CD4-positive, alpha-beta T cell treated with Interleukin-2 at 100 ng/mL for 4 hours (primary cell): ENCODE measurements around the gene TJP3.

Experiments
- DNase-seq: peaks from one replicate; pipeline ENCODE4 v3.0.0-alpha.2; 2020; ENCODE audit warnings: low spot score

Gene TJP3

DNA sequence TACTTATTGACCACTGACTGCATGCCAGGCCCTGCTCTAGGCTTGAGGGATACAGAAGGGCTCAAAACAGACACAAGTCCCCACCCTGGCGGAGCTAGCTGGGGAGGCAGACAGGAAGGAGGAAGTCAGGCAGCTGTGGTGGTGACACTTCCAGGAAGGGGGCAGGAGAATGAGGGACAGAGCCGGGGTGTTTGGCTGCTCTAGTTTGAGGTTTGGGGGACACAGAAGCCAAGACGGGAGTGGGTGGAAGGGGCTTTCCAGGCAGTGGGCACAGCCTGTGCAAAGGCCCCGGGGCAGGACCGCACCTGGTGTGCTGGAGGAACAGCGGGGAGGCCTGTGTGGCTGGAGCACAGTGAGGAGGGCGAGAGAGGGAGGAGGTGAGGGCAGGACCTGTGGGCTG lies 58.3 kb downstream of the TJP3 start:
- DNase-seq: no peak

DNA sequence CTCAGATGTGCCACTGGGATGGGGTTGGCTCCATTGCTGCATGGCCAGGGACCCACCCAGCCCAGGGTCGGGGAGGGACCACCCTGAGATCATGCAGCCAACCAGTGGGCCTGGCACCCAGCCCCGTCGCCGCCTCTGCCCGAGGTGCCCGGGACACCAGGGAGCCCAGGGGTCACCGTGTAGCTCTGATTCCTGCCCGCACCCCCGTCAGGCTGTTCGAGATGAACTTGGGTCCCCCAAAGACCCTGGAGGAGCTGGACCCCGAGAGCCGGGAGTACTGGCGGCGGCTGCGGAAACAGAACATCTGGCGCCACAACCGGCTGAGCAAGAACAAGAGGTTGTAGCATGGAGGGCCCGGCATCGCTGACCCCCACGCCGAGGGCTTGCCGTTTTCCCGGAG lies 58.9 kb downstream of the TJP3 start:
- no peak for DNase-seq

GRCh38 chr19:3768015-3768747 lies 60.0 kb downstream of the TJP3 start:
- DNase-seq: no peak

DNA sequence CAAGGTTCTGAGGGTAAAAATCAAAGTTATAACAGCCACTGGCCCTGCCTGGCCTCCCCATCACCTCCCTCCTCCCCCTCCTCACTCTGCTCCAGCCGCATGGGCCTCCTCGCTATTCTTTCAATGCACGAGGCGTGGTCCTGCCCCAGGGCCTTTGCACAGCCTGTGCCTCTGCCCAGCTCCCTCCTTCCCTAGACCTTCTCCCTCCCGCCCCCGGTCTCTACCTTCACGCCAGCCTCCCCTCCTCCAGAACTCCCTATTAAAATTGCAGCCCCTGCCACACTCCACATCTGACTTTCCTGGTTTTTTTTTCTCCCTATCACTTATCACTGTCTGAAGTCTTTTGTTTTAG lies 60.5 kb downstream of the TJP3 start:
- no peak for DNase-seq

GRCh38 chr19:3769494-3769893 lies 61.3 kb downstream of the TJP3 start:
- no peak for DNase-seq

DNA sequence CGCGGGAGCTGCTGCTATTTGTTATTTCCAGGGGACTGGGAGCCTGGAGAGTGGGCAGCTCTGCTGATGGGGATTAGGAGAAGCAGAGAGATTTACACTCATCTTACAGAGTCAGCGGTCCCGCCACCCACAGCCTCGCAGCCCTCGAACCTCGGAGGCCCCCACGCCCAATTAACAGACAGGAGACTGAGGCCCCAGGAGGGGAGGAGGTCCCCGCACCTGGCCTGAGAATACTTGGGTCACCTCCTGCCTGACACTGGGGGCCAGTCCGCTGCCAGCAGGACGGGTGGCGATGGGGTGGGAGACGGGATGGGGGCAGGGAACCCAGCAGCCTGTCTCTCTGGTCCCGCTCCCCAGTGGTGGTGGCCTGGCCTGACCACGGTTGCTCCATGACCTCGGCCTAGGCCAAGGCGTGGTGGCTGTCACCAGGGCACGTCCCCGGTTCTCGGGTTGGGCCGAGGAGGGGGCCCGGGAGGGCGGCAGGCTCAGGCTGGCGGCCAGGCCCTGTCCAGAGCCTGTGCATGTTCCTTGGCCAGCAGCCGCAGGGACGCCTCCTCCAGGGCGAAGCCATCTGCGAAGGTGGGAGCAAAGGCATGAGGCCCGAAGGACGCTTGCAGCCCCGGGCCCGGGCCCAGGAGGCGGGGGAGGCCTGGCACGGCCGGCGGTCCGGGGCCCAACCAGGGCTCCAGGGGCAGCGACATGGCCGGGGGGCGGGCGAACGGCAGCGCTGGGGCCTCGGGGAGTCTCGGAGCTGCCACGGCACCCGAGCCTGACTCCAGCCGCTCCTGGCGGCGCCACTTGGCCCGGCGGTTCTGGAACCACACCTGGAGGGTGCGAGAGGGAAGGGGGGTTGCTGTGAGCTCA lies 62.2 kb downstream of the TJP3 start:
- DNase-seq: no peak

DNA sequence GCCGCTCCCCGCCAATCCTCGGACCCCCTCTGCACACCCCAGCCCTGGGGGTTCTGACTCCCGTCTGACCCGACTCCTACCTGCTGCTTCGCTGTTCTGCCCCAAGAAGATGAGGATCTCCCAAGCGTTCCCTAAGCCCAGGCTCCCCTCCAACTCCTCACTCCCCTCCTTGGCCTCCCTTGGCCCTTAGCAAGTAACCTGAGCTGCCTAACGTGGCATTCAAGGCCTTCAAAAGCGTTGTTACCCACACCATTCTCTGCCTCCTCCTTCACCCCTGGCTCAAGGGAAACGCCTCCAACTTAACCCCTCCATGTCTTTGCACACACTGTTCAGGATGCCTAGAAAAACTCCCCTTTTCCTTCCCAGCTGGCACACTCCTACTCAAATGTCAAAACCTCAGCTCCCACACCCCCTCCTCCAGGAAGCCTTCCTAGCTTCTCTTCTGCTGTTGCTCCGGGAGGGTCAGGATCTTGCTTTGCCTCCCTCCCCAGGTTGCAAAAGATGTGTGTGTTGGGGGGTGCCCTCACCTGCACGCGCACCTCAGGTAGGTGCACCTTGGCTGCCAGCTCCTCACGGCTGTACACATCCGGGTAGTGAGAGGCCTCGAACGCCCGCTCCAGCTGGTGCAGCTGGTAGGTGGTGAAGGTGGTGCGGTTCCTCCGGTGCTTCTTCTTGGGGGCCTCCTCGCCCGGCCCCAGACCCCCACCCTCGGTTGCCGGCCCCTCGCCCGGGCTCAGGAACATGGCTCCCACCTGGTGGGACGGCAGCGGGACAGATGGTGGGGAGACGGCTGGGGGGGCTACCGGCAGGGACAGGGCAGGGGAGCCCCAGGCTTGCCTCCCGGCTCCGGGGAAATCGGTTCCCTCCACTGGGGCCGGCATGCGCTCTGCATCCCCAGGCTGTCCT lies 63.1 kb downstream of the TJP3 start:
- no peak for DNase-seq

GRCh38 chr19:3771906-3772455 lies 63.8 kb downstream of the TJP3 start, which contains the start of gene RAX2:
Gene RAX2, minus strand, starts transcription at chr19:3772228. Its CDS starts 486 bp downstream, at chr19:3771742.
- no peak for DNase-seq

DNA sequence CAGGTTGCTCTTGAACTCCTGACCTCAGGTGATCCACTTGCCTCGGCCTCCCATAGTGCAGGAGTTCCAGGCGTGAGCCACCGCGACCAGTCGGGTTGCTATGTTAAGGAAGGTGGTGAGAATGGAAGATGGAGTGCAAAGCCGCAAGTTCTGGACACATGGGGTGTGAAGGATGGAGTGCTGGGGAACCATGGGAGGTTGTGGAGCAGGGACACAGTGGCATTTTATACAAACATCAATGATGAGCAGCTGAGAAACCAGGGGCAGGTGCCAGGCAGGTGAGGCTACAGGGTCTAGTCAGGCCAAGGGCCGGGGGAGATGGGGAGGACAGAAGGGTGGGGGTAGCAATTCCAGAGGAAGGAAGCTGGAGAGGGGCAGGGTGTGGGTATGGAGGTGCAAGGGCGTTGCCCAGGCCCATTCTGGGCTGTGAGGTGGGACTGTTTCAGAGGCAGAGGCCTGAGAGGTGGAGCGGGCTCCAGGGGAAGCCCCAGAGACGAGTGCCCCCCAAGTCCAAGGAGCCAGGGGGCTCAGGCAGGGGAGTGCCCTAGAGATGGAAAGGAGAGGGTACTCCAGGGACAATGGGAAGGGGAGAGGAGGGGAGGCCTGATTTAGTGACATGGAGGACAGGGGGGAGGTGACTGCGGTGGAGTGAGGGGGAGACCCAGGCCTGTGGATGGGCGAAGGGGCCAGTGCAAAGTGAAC lies 65.8 kb downstream of the TJP3 start:
- DNase-seq: no peak

GRCh38 chr19:3774621-3775373 lies 66.6 kb downstream of the TJP3 start:
- no peak for DNase-seq

DNA sequence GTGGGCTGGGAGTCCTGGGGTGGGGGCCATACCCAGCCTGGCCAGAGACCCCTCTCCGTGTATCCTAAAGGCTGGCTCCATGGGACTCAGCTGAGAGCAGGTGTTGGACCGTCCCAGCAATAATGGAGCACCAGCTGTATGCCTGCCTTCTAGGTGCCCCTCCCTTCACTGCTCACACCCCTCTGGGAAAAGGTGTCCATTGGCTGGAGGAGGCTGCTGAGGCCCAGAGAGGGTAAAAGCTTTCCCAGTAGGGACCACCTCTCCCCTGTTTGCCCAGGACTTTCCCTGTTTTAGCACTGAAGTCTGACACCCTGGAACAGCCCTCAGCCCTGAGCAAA lies 67.2 kb downstream of the TJP3 start:
- no peak for DNase-seq

DNA sequence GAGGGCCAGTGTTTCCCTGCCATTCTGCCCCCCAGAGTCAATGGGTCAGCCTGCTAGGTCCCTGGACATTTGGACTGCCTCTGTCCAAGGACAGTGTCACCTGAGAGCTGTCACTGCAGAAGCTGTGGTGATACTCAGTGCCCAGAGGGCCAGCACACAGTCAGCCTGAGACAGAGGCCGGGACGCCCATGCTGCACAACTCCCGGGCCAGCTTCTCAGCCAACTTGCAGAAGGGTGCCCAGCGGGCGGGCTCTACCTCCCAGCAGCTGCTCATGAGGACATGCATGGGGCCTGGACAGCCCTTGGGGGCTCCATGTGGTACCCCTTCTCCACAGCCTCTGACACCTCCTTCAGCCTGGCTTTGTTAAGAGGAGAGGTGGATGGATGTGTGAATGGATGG lies 67.6 kb downstream of the TJP3 start:
- no peak for DNase-seq

- no peak for DNase-seq
Observed at GRCh38 chr19:3776479-3777040, 68.4 kb downstream of the TJP3 start.

GRCh38 chr19:3778104-3778867 lies 70.1 kb downstream of the TJP3 start:
- no peak for DNase-seq

- DNase-seq: no peak
Observed at GRCh38 chr19:3778899-3779723, 70.9 kb downstream of the TJP3 start.

DNA sequence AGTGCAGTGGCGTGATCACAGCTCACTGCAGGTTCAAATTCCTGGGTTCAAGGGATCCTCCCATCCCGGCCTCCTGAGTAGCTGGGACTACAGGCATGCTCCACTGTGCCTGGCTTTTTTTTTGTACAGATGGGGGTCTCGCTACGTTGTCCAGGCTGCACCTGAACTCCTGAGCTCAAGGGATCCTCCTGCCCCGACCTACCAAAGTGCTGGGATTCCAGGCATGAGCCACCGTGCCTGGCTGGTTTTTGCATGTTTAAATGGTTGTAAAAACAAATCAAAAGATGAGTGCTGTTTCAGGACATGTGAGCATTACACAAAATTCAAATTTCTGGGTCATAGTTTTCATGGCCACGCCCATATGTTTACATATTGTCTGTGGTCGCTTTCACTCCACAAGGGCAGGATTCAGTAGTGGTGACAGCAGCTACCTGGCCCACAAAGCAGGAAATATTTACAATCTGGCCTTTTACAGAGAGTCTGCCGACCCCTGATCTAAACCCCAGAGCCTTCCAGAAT lies 72.7 kb downstream of the TJP3 start:
- no peak for DNase-seq

DNA sequence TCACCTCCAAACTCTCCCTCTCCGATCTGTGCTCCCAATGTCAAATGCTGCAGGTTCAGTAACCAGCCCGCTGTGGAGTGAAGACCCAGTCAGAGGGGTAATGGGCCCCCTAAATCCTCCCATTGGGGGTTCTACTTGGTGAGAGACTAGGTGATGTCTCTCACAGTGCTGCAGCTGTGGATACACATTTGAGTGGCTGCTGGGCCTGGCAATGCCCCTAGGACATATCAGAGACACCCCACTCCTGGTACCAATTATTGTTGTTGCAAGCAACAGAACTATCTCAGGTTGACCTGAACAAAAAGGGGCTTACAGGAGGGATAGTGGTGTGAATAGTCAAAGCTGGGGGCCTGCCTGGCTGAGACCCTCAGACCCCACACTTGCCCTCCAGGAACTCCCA lies 73.4 kb downstream of the TJP3 start:
- no peak for DNase-seq

DNA sequence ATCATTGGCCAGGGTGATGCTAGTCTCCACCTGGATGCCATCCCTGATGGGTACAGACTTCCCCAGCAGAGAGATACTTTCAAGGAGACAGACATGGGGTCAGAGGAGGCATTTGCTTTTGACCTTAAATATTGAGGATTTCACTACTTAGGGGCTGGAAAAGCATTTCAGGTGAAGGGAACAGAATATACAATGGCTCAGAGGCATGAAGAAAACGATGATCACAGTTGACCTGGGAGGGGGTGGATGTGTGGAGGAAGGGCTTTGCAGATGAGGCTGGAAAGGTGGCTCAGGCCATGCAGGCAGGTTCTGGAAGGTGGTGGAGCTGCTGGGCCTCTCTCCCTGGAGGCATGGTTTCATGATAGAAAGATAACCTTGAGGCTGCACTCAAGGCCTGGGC lies 74.1 kb downstream of the TJP3 start:
- DNase-seq: no peak

- DNase-seq: no peak
Observed at GRCh38 chr19:3782903-3783302, 74.7 kb downstream of the TJP3 start.
